ENCODE results near the gene CYB5R4.
A peak's percentile ranks its signal among the peaks of the same experiment; 100 is the strongest.

Gene CYB5R4

GRCh38 chr6:83853178-83854000 lies 6.1 kb upstream of the CYB5R4 start, which contains the start of gene RIPPLY2:
RIPPLY2 (plus strand) TSS chr6:83853360; CDS start chr6:83853417, 57 bp downstream.
- TF ChIP-seq, protein P1, sequence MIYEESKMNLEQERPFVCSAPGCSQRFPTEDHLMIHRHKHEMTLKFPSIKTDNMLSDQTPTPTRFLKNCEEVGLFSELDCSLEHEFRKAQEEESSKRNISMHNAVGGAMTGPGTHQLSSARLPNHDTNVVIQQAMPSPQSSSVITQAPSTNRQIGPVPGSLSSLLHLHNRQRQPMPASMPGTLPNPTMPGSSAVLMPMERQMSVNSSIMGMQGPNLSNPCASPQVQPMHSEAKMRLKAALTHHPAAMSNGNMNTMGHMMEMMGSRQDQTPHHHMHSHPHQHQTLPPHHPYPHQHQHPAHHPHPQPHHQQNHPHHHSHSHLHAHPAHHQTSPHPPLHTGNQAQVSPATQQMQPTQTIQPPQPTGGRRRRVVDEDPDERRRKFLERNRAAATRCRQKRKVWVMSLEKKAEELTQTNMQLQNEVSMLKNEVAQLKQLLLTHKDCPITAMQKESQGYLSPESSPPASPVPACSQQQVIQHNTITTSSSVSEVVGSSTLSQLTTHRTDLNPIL (CRISPR knock-in tag; IDR thresholded peaks at IDR 0.05; ENCODE audit: low read depth), result no peak
- TF ChIP-seq TCF4 (CRISPR knock-in tag; IDR thresholded peaks at IDR 0.05; ENCODE audit: borderline replicate concordance) (no peak), ESRRG (CRISPR knock-in tag; IDR thresholded peaks at IDR 0.05) (no peak), CSRNP3 (CRISPR knock-in tag; IDR thresholded peaks at IDR 0.05) (no peak), OSR1 (CRISPR knock-in tag; IDR thresholded peaks at IDR 0.05) (no peak)
- peak; percentile 91 for ATAC-seq

GRCh38 chr6:83854001-83854501 lies 5.4 kb upstream of the CYB5R4 start:
- TF ChIP-seq TCF4 (CRISPR knock-in tag; IDR thresholded peaks at IDR 0.05; ENCODE audit: borderline replicate concordance) (no peak), ZFP30 (CRISPR knock-in tag; IDR thresholded peaks at IDR 0.05) (no peak), ISL1 (CRISPR knock-in tag; IDR thresholded peaks at IDR 0.05) (no peak), ESRRG (CRISPR knock-in tag; IDR thresholded peaks at IDR 0.05) (no peak), ZNF8 (CRISPR knock-in tag; IDR thresholded peaks at IDR 0.05) (no peak), SNAI2 (CRISPR knock-in tag; IDR thresholded peaks at IDR 0.05) (no peak)
- TF ChIP-seq, protein P1 (CRISPR knock-in tag; IDR thresholded peaks at IDR 0.05; ENCODE audit: low read depth), result no peak
- TF ChIP-seq, protein P2, sequence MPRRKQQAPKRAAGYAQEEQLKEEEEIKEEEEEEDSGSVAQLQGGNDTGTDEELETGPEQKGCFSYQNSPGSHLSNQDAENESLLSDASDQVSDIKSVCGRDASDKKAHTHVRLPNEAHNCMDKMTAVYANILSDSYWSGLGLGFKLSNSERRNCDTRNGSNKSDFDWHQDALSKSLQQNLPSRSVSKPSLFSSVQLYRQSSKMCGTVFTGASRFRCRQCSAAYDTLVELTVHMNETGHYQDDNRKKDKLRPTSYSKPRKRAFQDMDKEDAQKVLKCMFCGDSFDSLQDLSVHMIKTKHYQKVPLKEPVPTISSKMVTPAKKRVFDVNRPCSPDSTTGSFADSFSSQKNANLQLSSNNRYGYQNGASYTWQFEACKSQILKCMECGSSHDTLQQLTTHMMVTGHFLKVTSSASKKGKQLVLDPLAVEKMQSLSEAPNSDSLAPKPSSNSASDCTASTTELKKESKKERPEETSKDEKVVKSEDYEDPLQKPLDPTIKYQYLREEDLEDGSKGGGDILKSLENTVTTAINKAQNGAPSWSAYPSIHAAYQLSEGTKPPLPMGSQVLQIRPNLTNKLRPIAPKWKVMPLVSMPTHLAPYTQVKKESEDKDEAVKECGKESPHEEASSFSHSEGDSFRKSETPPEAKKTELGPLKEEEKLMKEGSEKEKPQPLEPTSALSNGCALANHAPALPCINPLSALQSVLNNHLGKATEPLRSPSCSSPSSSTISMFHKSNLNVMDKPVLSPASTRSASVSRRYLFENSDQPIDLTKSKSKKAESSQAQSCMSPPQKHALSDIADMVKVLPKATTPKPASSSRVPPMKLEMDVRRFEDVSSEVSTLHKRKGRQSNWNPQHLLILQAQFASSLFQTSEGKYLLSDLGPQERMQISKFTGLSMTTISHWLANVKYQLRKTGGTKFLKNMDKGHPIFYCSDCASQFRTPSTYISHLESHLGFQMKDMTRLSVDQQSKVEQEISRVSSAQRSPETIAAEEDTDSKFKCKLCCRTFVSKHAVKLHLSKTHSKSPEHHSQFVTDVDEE (CRISPR knock-in tag; IDR thresholded peaks at IDR 0.05), result no peak
- ATAC-seq, result peak; percentile 51

DNA sequence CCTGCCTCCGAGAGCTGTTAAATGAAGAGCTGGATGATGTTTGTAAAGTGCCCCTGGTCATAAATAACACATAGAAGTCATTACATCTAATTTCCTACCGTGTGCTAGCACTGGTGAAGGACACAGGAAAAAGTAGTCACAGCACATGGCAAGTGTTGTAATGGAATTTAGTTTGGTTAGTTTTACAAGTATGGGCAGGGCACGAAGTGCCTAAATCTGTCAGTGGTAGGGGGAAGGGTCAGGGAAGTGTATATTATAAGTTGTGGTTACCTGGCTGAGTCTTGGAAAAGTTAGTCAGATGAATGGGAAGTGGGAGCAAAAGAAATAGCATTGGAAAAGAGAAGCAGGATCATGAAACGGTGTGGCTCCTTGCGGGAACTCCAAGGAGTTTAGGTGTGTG lies 4.7 kb upstream of the CYB5R4 start:
- no peak for ATAC-seq
- TF ChIP-seq TOX (CRISPR knock-in tag; IDR thresholded peaks at IDR 0.05; ENCODE audit: borderline replicate concordance), result no peak
- TF ChIP-seq ZNF8 (CRISPR knock-in tag; IDR thresholded peaks at IDR 0.05), result no peak
- TF ChIP-seq, protein P3, sequence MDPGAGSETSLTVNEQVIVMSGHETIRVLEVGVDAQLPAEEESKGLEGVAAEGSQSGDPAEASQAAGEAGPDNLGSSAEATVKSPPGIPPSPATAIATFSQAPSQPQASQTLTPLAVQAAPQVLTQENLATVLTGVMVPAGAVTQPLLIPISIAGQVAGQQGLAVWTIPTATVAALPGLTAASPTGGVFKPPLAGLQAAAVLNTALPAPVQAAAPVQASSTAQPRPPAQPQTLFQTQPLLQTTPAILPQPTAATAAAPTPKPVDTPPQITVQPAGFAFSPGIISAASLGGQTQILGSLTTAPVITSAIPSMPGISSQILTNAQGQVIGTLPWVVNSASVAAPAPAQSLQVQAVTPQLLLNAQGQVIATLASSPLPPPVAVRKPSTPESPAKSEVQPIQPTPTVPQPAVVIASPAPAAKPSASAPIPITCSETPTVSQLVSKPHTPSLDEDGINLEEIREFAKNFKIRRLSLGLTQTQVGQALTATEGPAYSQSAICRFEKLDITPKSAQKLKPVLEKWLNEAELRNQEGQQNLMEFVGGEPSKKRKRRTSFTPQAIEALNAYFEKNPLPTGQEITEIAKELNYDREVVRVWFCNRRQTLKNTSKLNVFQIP (CRISPR knock-in tag; IDR thresholded peaks at IDR 0.05; ENCODE audit: borderline replicate concordance, low read depth), result no peak
- no peak for TF ChIP-seq OSR1 (CRISPR knock-in tag; IDR thresholded peaks at IDR 0.05)
- no peak for TF ChIP-seq BACH2 (CRISPR knock-in tag; IDR thresholded peaks at IDR 0.05; ENCODE audit: borderline replicate concordance)
- no peak for TF ChIP-seq ESRRG (CRISPR knock-in tag; IDR thresholded peaks at IDR 0.05)
- no peak for TF ChIP-seq CSDC2 (CRISPR knock-in tag; IDR thresholded peaks at IDR 0.05)
- TF ChIP-seq ARNTL (CRISPR knock-in tag; IDR thresholded peaks at IDR 0.05; ENCODE audit: borderline replicate concordance, low read depth), result no peak
- no peak for TF ChIP-seq CSRNP3 (CRISPR knock-in tag; IDR thresholded peaks at IDR 0.05)
- no peak for TF ChIP-seq PATZ1 (CRISPR knock-in tag; IDR thresholded peaks at IDR 0.05; ENCODE audit: borderline replicate concordance)
- TF ChIP-seq, protein P1 (CRISPR knock-in tag; IDR thresholded peaks at IDR 0.05; ENCODE audit: low read depth), result no peak
- TF ChIP-seq TCF4 (CRISPR knock-in tag; IDR thresholded peaks at IDR 0.05; ENCODE audit: borderline replicate concordance), result no peak
- no peak for TF ChIP-seq ISL1 (CRISPR knock-in tag; IDR thresholded peaks at IDR 0.05)
- no peak for TF ChIP-seq ZNF70 (CRISPR knock-in tag; IDR thresholded peaks at IDR 0.05)
- TF ChIP-seq, protein P2 (CRISPR knock-in tag; IDR thresholded peaks at IDR 0.05), result no peak
- TF ChIP-seq ZFP30 (CRISPR knock-in tag; IDR thresholded peaks at IDR 0.05), result no peak
